ENCODE results near the gene KRTAP1-4.
"Not testable (repeated sequence)": the region's sequence is repeated elsewhere in the genome, so short reads cannot be mapped to it uniquely, and the experiment has no call there.

KRTAP1-4 gene

DNA sequence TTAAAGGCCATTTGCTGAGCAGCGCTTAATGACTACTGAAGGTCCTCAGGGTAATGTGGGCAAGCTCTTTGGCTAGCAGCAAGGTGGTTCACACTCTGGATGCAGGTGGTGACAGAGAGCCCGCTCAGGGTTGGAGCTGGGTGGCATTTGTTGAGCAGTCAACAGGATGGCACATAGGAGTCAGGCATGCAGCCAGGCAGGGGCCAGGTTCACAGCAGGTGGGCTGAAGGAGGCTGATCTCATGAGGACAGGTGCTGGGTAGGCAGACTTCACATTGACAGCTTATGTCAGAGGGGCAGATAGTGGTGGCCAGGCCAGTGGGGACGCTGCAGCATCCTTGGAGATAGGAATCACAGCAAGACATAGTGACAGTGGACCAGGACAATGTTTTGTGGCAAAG, 25.6 kb downstream of the KRTAP1-4 start:
- DNase-seq (ENCODE audit: low read depth in 2 of 2), result no peak

GRCh38 chr17:41003926-41004325, 26.1 kb downstream of the KRTAP1-4 start:
- DNase-seq (ENCODE audit: low read depth in 2 of 2), result no peak

GRCh38 chr17:41002814-41003213, 27.2 kb downstream of the KRTAP1-4 start:
- no peak for DNase-seq (ENCODE audit: low read depth in 2 of 2)

DNA sequence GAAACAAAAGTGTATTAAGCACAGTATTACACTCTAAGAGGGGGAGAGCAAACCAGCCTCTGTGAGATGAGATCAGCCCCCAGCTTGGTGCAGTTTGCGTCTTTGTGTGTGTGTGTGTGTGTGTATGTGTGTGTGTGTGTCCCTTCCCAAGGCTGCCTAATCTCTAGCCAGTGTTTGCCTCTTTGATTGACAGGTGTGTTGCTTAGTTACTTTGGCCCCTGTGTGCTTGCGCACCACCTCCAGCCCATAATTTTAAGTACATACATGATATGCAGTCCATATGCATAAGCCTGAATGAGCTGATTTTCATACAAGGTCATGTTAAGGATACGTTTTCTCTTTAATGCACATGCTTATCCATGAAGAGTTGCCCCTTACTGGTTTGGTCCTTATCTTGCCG, 28.2 kb downstream of the KRTAP1-4 start:
- DNase-seq (ENCODE audit: low read depth in 2 of 2), result no peak

- DNase-seq (ENCODE audit: low read depth in 2 of 2), result not testable (repeated sequence)
Measured at GRCh38 chr17:40999563-40999962, 30.4 kb downstream of the KRTAP1-4 start, which contains the start of gene KRTAP3-2. KRTAP3-2 (minus strand) TSS chr17:40999906; CDS start chr17:40999853, 53 bp downstream.

DNA sequence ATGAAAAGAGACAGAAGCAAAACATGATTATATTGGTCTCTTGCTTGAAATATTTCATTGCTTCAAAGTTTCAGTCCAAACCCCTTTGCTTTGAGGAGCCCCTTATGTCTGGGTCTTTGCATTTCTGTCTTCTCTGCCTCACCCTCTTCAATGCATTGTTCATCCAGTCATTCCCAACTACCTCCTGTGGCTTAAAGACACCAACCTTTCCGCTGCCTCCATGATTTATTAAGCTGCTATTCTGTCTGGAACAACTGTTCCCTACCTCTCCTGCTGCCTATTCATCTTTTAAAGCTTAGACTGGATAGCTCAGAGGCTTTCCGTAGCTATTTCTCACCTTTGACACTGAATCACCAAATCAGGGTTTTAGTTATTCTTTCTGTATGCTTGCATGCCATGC, 32.6 kb downstream of the KRTAP1-4 start:
- DNase-seq (ENCODE audit: low read depth in 2 of 2), result no peak

GRCh38 chr17:40996829-40997228, 33.2 kb downstream of the KRTAP1-4 start:
- DNase-seq (ENCODE audit: low read depth in 2 of 2), result no peak

GRCh38 chr17:40995116-40995515, 34.9 kb downstream of the KRTAP1-4 start:
- DNase-seq (ENCODE audit: low read depth in 2 of 2), result no peak

- DNase-seq (ENCODE audit: low read depth in 2 of 2), result no peak
Measured at GRCh38 chr17:40993839-40994238, 36.2 kb downstream of the KRTAP1-4 start, which contains the start of gene KRTAP3-3. KRTAP3-3 (minus strand) TSS chr17:40994164; CDS start chr17:40994097, 67 bp downstream.

- DNase-seq (ENCODE audit: low read depth in 2 of 2), result no peak
Measured at GRCh38 chr17:40993084-40993483, 36.9 kb downstream of the KRTAP1-4 start.

- DNase-seq (ENCODE audit: low read depth in 2 of 2), result no peak
Measured at GRCh38 chr17:40992666-40993065, 37.3 kb downstream of the KRTAP1-4 start.

DNA sequence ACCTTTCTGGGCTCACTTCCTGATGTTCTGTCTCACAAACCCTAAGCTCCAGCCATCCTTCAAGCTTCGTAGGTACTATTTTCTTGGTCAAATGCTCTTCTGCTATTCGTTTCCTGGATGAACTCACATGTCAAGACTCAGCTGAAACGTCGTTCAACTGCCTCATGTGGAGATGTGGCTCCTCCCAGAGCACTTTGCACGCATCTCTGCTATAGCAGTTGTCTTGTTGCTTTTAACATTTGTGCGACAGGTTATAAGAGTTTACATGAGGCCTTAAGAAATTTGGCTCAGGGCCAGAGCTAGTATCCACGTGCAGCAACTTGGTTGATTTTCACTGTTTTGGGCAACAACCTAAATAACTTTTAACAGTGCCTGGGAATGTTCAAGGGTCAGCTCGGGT, 43.1 kb downstream of the KRTAP1-4 start:
- DNase-seq (ENCODE audit: low read depth in 2 of 2), result no peak

DNA sequence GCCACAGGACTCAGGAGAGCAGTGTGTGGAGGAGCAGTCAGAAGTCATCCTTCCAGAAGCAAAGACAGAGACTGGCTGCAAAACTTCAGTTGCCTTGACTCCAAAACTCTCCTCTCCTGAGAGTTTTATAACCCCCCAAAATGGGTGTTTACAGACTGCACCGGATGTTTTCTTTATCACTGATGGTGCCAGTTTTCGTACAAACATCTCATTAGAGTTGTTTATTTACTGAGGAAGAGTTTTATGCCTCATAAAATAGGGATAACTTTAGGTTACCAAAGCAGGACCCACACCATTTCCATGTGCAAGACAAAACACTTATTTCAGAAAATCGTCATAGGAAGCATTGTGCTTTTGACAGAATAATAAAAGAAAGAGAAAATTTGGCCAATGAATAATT, 45.8 kb downstream of the KRTAP1-4 start, which contains the start of gene KRT40:
Gene KRT40 (minus strand): TSS at position 101 of the 400 bp plus-strand sequence. CDS start 53 bp downstream, at position 48.
- DNase-seq (ENCODE audit: low read depth in 2 of 2), result no peak

DNA sequence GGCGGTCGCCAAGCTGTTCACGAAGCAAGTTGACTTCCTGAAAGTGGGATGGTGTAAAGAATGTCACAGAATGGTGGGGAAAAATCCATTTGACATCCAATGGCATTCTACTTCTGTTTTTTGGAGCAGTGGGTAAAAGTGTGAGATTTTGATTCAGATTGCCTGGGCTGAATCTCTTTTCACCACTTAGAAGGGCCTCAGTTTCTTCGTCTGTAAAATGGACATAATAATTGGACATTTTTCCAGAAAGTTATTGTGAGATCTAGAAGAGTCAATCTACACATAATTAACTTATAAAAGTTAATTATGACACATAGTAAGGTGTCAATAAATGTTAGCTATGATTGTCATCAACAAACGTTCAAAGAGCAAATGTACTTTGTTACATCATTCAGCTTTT, 48.9 kb downstream of the KRTAP1-4 start:
- DNase-seq (ENCODE audit: low read depth in 2 of 2), result no peak

DNA sequence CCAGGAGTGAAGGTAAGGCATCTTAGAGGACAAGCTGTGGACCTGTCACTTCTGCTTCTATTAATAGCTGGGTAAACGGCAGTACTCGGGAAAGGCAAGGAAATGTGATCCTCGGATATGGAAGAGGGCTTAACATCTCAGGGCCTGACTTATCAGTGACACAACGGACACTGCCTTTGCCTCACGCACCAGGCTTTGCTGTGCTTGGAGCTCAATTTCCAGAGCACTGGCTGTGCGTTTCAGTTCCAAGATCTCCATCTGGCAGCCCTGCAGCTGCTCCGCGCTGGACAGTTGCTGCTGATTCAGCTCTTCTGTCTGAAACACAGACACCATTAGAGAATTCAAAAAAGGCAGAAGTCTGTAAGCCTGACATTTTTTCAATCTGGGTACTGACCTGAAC, 49.4 kb downstream of the KRTAP1-4 start:
- DNase-seq (ENCODE audit: low read depth in 2 of 2), result no peak

DNA sequence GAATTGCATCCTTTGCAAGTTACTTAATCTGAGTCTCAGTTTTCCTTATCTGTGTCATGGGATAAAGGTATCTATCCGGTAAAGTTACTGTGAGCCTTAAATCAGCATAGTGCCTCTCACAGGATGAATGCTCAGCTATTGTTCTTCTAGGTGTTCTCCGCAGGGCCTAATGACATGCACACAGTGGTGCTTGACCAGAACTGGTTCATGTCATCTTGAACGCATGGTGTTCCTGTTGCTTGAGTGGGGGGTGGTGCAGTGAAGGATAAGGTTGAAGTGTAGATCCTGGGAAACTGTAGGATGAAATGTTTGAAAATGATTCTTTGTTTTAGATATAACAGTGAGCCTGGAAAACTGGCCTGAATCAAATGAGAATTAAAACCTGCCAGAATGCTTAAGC, 49.9 kb downstream of the KRTAP1-4 start:
- DNase-seq (ENCODE audit: low read depth in 2 of 2), result no peak

Data from activated CD8-positive, alpha-beta memory T cell treated with anti-CD3 and anti-CD28 coated beads for 4 hours (primary cell).